ENCODE measurements around the gene MACC1. TPM values are rescaled to one million over a fixed set of nuclear protein-coding genes. Genes with fewer than 3 reads are reported as not detected.

MACC1 gene
- polyA plus RNA-seq, 1 of the 3 experiments (the other 2 are of a cell fraction): not detected

DNA sequence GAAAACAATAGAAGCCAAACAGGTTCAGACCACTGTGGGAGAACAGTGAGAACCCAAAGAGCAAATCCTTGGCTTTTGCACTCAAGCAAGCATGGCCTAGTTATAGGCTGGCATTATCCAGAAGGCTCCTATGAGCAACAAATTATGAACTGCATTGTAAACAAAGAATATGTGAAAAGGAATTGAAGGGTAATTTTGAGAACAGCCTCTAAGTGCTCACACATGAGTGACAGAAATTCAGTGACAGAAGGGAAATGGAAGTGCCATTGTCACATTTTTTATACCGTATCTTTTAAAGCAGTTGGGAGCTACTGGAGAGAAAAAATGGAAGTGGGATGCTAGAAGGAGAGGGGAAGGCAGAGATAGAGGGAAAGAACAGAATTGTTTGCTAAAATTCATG is 114.2 kb downstream of the MACC1 start (continued):
- TF ChIP-seq, protein P1, sequence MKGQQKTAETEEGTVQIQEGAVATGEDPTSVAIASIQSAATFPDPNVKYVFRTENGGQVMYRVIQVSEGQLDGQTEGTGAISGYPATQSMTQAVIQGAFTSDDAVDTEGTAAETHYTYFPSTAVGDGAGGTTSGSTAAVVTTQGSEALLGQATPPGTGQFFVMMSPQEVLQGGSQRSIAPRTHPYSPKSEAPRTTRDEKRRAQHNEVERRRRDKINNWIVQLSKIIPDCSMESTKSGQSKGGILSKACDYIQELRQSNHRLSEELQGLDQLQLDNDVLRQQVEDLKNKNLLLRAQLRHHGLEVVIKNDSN (IDR thresholded peaks at IDR 0.05; ENCODE audit: borderline replicate concordance, low read depth): no peak
- no peak for TF ChIP-seq SIN3A (IDR thresholded peaks at IDR 0.05; ENCODE audit: borderline replicate concordance, low read depth, low read length)
- no peak for TF ChIP-seq RAD21 (IDR thresholded peaks at IDR 0.05; ENCODE audit: low read length)
- TF ChIP-seq, protein P2, sequence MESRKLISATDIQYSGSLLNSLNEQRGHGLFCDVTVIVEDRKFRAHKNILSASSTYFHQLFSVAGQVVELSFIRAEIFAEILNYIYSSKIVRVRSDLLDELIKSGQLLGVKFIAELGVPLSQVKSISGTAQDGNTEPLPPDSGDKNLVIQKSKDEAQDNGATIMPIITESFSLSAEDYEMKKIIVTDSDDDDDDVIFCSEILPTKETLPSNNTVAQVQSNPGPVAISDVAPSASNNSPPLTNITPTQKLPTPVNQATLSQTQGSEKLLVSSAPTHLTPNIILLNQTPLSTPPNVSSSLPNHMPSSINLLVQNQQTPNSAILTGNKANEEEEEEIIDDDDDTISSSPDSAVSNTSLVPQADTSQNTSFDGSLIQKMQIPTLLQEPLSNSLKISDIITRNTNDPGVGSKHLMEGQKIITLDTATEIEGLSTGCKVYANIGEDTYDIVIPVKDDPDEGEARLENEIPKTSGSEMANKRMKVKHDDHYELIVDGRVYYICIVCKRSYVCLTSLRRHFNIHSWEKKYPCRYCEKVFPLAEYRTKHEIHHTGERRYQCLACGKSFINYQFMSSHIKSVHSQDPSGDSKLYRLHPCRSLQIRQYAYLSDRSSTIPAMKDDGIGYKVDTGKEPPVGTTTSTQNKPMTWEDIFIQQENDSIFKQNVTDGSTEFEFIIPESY (IDR thresholded peaks at IDR 0.05; ENCODE audit: borderline replicate concordance, low read depth): no peak
- TF ChIP-seq RXRA (IDR thresholded peaks at IDR 0.05; ENCODE audit: borderline replicate concordance, low read depth): no peak
- TF ChIP-seq ELF1 (IDR thresholded peaks at IDR 0.05): no peak
- no peak for TF ChIP-seq MXI1 (IDR thresholded peaks at IDR 0.05; ENCODE audit: low read depth, low read length)
- TF ChIP-seq TEAD4 (IDR thresholded peaks at IDR 0.05; ENCODE audit: borderline replicate concordance, insufficient read depth): no peak
- no peak for TF ChIP-seq SMC3 (IDR thresholded peaks at IDR 0.05; ENCODE audit: low read depth, low read length)

DNA sequence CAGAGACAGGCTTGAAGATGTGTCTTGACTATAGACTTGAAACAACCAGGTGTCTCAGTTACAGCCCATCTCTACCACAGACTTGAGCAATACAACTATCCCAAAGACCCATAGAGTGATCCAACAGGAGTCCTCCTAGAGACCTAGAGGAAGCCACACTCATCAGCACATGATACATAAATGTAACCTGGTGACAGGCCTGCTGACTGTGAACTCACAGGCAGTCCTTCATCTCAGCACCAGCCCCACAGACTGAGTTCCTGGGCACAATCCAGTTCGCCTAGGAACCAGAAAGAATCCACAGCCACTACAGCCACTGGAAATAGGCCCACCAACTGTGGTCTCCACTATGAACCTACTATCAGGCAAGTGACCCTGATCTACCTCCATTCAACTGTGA is 121.3 kb downstream of the MACC1 start:
- Histone ChIP-seq H3K4me2 (no peak overlapping the region), H3K9me3 (no peaks in the 10 kb centered on the region), H3K27me3 (ENCODE audit: insufficient read depth) (no peaks in the 10 kb centered on the region), H3K27ac (ENCODE audit: low read depth in 2 of 2, low read length in 1 of 2) (no peak overlapping the region), H3F3A (replicated peaks; ENCODE audit: insufficient read depth) (no peaks in the 10 kb centered on the region), H3K4me1 (ENCODE audit: control insufficient read depth in 1 of 2, insufficient read depth in 2 of 2, low read depth in 1 of 2, low read length in 1 of 2) (no peaks in the 10 kb centered on the region), H3K9ac (no peak overlapping the region), H3K36me3 (replicated peaks in 1 of 2; ENCODE audit: control insufficient read depth in 1 of 2, insufficient read depth in 2 of 2, low read length in 1 of 2) (no peaks in the 10 kb centered on the region), H3K79me2 (ENCODE audit: insufficient read depth) (no peaks in the 10 kb centered on the region), H2AFZ (ENCODE audit: low read depth) (no peak overlapping the region), H3K9me2 (no peaks in the 10 kb centered on the region), H3K4me3 (ENCODE audit: low read depth in 2 of 2, low read length in 1 of 2) (no peak overlapping the region), H4K20me1 (ENCODE audit: insufficient read depth) (no peaks in the 10 kb centered on the region)
- ChIA-PET POLR2A (no interaction called here), CTCF (interaction anchor here (0.6 kb wide), 1 partner anchor 367 kb away, joined by 3 read pairs; no protein-coding TSS in a partner anchor)
- DNase-seq: no peak
- 17% methylated on average over 1 of the region's 1 CpG for WGBS (ENCODE audit: low lambda C conversion rate)
- TF ChIP-seq, protein P3, sequence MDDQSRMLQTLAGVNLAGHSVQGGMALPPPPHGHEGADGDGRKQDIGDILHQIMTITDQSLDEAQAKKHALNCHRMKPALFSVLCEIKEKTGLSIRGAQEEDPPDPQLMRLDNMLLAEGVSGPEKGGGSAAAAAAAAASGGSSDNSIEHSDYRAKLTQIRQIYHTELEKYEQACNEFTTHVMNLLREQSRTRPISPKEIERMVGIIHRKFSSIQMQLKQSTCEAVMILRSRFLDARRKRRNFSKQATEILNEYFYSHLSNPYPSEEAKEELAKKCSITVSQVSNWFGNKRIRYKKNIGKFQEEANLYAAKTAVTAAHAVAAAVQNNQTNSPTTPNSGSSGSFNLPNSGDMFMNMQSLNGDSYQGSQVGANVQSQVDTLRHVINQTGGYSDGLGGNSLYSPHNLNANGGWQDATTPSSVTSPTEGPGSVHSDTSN (IDR thresholded peaks at IDR 0.05): no peak
- TF ChIP-seq POLR2AphosphoS5 (IDR thresholded peaks at IDR 0.05; ENCODE audit: low read depth, low read length): no peak
- TF ChIP-seq RFX5 (IDR thresholded peaks at IDR 0.05; ENCODE audit: low read length): no peak
- TF ChIP-seq ELF1 (IDR thresholded peaks at IDR 0.05): no peak
- TF ChIP-seq FOSL2 (IDR thresholded peaks at IDR 0.05; ENCODE audit: borderline replicate concordance, low read depth): no peak
- TF ChIP-seq, protein P4, sequence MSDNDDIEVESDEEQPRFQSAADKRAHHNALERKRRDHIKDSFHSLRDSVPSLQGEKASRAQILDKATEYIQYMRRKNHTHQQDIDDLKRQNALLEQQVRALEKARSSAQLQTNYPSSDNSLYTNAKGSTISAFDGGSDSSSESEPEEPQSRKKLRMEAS (IDR thresholded peaks at IDR 0.05; ENCODE audit: low read depth): no peak
- TF ChIP-seq, protein P5, sequence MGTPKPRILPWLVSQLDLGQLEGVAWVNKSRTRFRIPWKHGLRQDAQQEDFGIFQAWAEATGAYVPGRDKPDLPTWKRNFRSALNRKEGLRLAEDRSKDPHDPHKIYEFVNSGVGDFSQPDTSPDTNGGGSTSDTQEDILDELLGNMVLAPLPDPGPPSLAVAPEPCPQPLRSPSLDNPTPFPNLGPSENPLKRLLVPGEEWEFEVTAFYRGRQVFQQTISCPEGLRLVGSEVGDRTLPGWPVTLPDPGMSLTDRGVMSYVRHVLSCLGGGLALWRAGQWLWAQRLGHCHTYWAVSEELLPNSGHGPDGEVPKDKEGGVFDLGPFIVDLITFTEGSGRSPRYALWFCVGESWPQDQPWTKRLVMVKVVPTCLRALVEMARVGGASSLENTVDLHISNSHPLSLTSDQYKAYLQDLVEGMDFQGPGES (IDR thresholded peaks at IDR 0.05; ENCODE audit: low read depth, low read length): no peak
- no peak for TF ChIP-seq YY1 (IDR thresholded peaks at IDR 0.05; ENCODE audit: low read depth)
- no peak for TF ChIP-seq MXI1 (IDR thresholded peaks at IDR 0.05; ENCODE audit: low read depth, low read length)
- TF ChIP-seq RAD21 (IDR thresholded peaks at IDR 0.05; ENCODE audit: low read length): no peak
